HEK293 (cell line): ENCODE results near the gene ITGAL.

Experiments
- AEBP2 ChIP-seq: fragments of 450-650 bp; formaldehyde crosslinking; IDR thresholded peaks from 2 replicates; pipeline ENCODE4 v1.5.1; 2016; ENCODE audit warnings: missing biosample characterization, missing genetic modification characterization, borderline replicate concordance
- BCL11A ChIP-seq: fragments of 450-650 bp; formaldehyde crosslinking; IDR thresholded peaks from 2 replicates; pipeline ENCODE4 v1.5.1; 2016; ENCODE audit warnings: low read depth, missing biosample characterization, missing genetic modification characterization
- INSM2 ChIP-seq: fragments of 450-650 bp; formaldehyde crosslinking; IDR thresholded peaks from 2 replicates; pipeline ENCODE4 v1.5.1; 2016; ENCODE audit warnings: missing biosample characterization, missing genetic modification characterization
- MYNN ChIP-seq: fragments of 450-650 bp; formaldehyde crosslinking; IDR thresholded peaks from 2 replicates; pipeline ENCODE4 v1.5.1; 2016; ENCODE audit warnings: missing biosample characterization, missing genetic modification characterization, borderline replicate concordance
- REST ChIP-seq: fragments of 450-650 bp; formaldehyde crosslinking; IDR thresholded peaks from 2 replicates; pipeline ENCODE4 v1.5.1; 2016; ENCODE audit warnings: missing biosample characterization, missing genetic modification characterization
- TSHZ1 ChIP-seq: fragments of 450-650 bp; formaldehyde crosslinking; IDR thresholded peaks from 2 replicates; pipeline ENCODE4 v1.5.1; 2016; ENCODE audit warnings: missing biosample characterization, missing genetic modification characterization, borderline replicate concordance
- YY1 ChIP-seq: fragments of 450-650 bp; formaldehyde crosslinking; IDR thresholded peaks from 2 replicates; pipeline ENCODE4 v1.5.1; 2018; ENCODE audit warnings: missing biosample characterization, missing genetic modification characterization
- ZNF138 ChIP-seq: fragments of 450-650 bp; formaldehyde crosslinking; IDR thresholded peaks from 2 replicates; pipeline ENCODE4 v1.5.1; 2016; ENCODE audit warnings: missing biosample characterization, missing genetic modification characterization, borderline replicate concordance
- ZNF140 ChIP-seq: fragments of 450-650 bp; formaldehyde crosslinking; IDR thresholded peaks from 2 replicates; pipeline ENCODE4 v1.5.1; 2016; ENCODE audit warnings: missing biosample characterization, missing genetic modification characterization
- ZNF16 ChIP-seq: fragments of 450-650 bp; formaldehyde crosslinking; IDR thresholded peaks from 2 replicates; pipeline ENCODE4 v1.5.1; 2016; ENCODE audit warnings: low read depth, missing biosample characterization, missing genetic modification characterization
- ZNF184 ChIP-seq: fragments of 450-650 bp; IDR thresholded peaks from 2 replicates; pipeline ENCODE4 v1.5.1; 2018; ENCODE audit warnings: missing biosample characterization, mild to moderate bottlenecking, missing genetic modification characterization
- ZNF202 ChIP-seq: fragments of 450-650 bp; formaldehyde crosslinking; IDR thresholded peaks from 2 replicates; pipeline ENCODE4 v1.5.1; 2016; ENCODE audit warnings: missing biosample characterization, missing genetic modification characterization, borderline replicate concordance
- ZNF426 ChIP-seq: fragments of 450-650 bp; formaldehyde crosslinking; IDR thresholded peaks from 2 replicates; pipeline ENCODE4 v1.5.1; 2017; ENCODE audit warnings: missing biosample characterization, missing genetic modification characterization, mild to moderate bottlenecking, inconsistent platforms, moderate library complexity
- ZNF488 ChIP-seq: fragments of 450-650 bp; formaldehyde crosslinking; IDR thresholded peaks from 2 replicates; pipeline ENCODE4 v1.5.1; 2016; ENCODE audit warnings: missing biosample characterization, missing genetic modification characterization
- ZNF510 ChIP-seq: fragments of 450-650 bp; formaldehyde crosslinking; IDR thresholded peaks from 2 replicates; pipeline ENCODE4 v1.5.1; 2018; ENCODE audit warnings: mild to moderate bottlenecking, missing genetic modification characterization, missing biosample characterization; ENCODE audit not compliant: insufficient replicate concordance
- ZNF544 ChIP-seq: fragments of 450-650 bp; formaldehyde crosslinking; IDR thresholded peaks from 2 replicates; pipeline ENCODE4 v1.5.0; 2017; ENCODE audit warnings: missing biosample characterization, missing genetic modification characterization
- ZNF558 ChIP-seq: fragments of 450-650 bp; formaldehyde crosslinking; IDR thresholded peaks from 2 replicates; pipeline ENCODE4 v1.5.1; 2016; ENCODE audit warnings: missing biosample characterization, missing genetic modification characterization
- ZNF561 ChIP-seq: fragments of 450-650 bp; IDR thresholded peaks from 2 replicates; pipeline ENCODE4 v1.5.1; 2018; ENCODE audit warnings: missing biosample characterization, missing genetic modification characterization, borderline replicate concordance
- ZNF571 ChIP-seq: fragments of 450-650 bp; formaldehyde crosslinking; IDR thresholded peaks from 2 replicates; pipeline ENCODE4 v1.5.0; 2017; ENCODE audit warnings: missing biosample characterization, missing genetic modification characterization
- ZNF624 ChIP-seq: fragments of 450-650 bp; formaldehyde crosslinking; IDR thresholded peaks from 2 replicates; pipeline ENCODE4 v1.5.1; 2017; ENCODE audit warnings: missing biosample characterization, missing genetic modification characterization
- ZNF830 ChIP-seq: fragments of 450-650 bp; IDR thresholded peaks from 2 replicates; pipeline ENCODE4 v1.5.0; 2018; ENCODE audit warnings: missing biosample characterization, missing genetic modification characterization, low read depth, mild to moderate bottlenecking, moderate library complexity
- TF ChIP-seq, protein P1 (sequence below): fragments of 450-650 bp; formaldehyde crosslinking; IDR thresholded peaks from 2 replicates; pipeline ENCODE4 v1.5.1; 2016; ENCODE audit warnings: missing biosample characterization, missing genetic modification characterization
- TF ChIP-seq, protein P2 (sequence below): fragments of 450-650 bp; formaldehyde crosslinking; IDR thresholded peaks from 2 replicates; pipeline ENCODE4 v1.5.1; 2016; ENCODE audit warnings: missing biosample characterization, missing genetic modification characterization

ITGAL gene

GRCh38 chr16:30570636-30571444 is 98.3 kb downstream of the ITGAL start (continued):
- TF ChIP-seq ZNF624 (tag by site-specific recombination) (no peak), BCL11A (tag by site-specific recombination) (peak; percentile 55; the same call in 1 of the 2 replicates), ZNF426 (peak; percentile 100), YY1 (tag by site-specific recombination) (no peak), MYNN (tag by site-specific recombination) (peak; percentile 77; the same call in 1 of the 2 replicates), REST (peak; percentile 98), ZNF830 (tag by site-specific recombination) (no peak), ZNF202 (tag by site-specific recombination) (peak; percentile 100), AEBP2 (tag by site-specific recombination) (peak; percentile 99; the same call in 1 of the 2 replicates), ZNF561 (tag by site-specific recombination) (no peak), ZNF184 (no peak), ZNF571 (tag by site-specific recombination) (no peak), ZNF544 (tag by site-specific recombination) (no peak), ZNF16 (tag by site-specific recombination) (no peak), TSHZ1 (tag by site-specific recombination) (peak; percentile 80; the same call in 1 of the 2 replicates), ZNF510 (tag by site-specific recombination) (peak; percentile 98), ZNF558 (tag by site-specific recombination) (peak; percentile 96), INSM2 (tag by site-specific recombination) (no peak), ZNF138 (tag by site-specific recombination) (peak; percentile 98), ZNF488 (0 out of 2 replicates have a peak, but pooled peaks have one; percentile 41), ZNF140 (peak; percentile 99)
- TF ChIP-seq, protein P1, sequence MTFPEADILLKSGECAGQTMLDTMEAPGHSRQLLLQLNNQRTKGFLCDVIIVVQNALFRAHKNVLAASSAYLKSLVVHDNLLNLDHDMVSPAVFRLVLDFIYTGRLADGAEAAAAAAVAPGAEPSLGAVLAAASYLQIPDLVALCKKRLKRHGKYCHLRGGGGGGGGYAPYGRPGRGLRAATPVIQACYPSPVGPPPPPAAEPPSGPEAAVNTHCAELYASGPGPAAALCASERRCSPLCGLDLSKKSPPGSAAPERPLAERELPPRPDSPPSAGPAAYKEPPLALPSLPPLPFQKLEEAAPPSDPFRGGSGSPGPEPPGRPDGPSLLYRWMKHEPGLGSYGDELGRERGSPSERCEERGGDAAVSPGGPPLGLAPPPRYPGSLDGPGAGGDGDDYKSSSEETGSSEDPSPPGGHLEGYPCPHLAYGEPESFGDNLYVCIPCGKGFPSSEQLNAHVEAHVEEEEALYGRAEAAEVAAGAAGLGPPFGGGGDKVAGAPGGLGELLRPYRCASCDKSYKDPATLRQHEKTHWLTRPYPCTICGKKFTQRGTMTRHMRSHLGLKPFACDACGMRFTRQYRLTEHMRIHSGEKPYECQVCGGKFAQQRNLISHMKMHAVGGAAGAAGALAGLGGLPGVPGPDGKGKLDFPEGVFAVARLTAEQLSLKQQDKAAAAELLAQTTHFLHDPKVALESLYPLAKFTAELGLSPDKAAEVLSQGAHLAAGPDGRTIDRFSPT (tag by site-specific recombination), result no peak
- TF ChIP-seq, protein P2, sequence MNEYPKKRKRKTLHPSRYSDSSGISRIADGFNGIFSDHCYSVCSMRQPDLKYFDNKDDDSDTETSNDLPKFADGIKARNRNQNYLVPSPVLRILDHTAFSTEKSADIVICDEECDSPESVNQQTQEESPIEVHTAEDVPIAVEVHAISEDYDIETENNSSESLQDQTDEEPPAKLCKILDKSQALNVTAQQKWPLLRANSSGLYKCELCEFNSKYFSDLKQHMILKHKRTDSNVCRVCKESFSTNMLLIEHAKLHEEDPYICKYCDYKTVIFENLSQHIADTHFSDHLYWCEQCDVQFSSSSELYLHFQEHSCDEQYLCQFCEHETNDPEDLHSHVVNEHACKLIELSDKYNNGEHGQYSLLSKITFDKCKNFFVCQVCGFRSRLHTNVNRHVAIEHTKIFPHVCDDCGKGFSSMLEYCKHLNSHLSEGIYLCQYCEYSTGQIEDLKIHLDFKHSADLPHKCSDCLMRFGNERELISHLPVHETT (tag by site-specific recombination), result peak; percentile 93
